ENCODE results near the gene TEX101.

DNA sequence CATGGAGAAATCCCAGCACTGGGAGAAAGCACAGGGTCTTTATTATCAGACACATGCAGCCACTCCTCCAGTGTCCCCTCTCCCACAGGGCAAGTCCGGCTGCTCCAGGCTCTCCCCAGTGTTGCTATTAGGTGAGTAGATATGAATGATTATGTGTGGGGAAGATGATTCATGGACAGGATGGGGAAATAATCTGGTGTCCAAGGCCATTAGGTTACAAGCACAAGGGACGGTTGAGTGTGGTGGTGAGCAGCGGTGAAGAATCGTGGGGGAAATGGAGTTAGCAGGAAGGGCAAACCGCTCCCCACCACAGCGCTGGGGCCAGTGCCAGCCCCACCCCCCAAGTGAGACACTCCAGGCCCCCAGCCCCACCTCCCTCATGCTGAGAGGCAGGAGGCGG is 42.2 kb upstream of the TEX101 start:
- TF ChIP-seq PKNOX1 (IDR thresholded peaks at IDR 0.05), result no peak
- TF ChIP-seq ELF4 (IDR thresholded peaks at IDR 0.05), result no peak
- TF ChIP-seq SP1 (IDR thresholded peaks at IDR 0.05), result no peak
- TF ChIP-seq CTBP1 (IDR thresholded peaks at IDR 0.05; ENCODE audit: borderline replicate concordance), result no peak
- no peak for TF ChIP-seq ARNT (IDR thresholded peaks at IDR 0.05)
- no peak for TF ChIP-seq FOXA1 (IDR thresholded peaks at IDR 0.05)
- TF ChIP-seq BHLHE40 (IDR thresholded peaks at IDR 0.05; ENCODE audit: borderline replicate concordance), result no peak
- TF ChIP-seq SUZ12 (IDR thresholded peaks at IDR 0.05), result no peak
- no peak for TF ChIP-seq FOXK2 (IDR thresholded peaks at IDR 0.05)
- no peak for TF ChIP-seq HDGF (IDR thresholded peaks at IDR 0.05; ENCODE audit: borderline replicate concordance)
- no peak for TF ChIP-seq FOXM1 (IDR thresholded peaks at IDR 0.05; ENCODE audit: borderline replicate concordance)
- TF ChIP-seq NFRKB (IDR thresholded peaks at IDR 0.05), result no peak
